Brain microvascular endothelial cell (primary cell): Measurements from ENCODE around the gene DCDC2C.

Experiments used
- DNase-seq: peaks from one replicate; pipeline ENCODE4 v3.0.0-alpha.2; 2020
- H3K27ac ChIP-seq: fragments of 250-450 bp; sonication (Bioruptor Pico); 2 replicates; pipeline ENCODE4 v1.5.1; 2020; ENCODE audit warnings: mild to moderate bottlenecking, moderate library complexity
- H3K27me3 ChIP-seq: fragments of 250-450 bp; sonication (Bioruptor Pico); replicated peaks from 2 replicates; pipeline ENCODE4 v1.5.1; 2020; ENCODE audit warnings: mild to moderate bottlenecking
- H3K36me3 ChIP-seq: fragments of 250-450 bp; sonication (Bioruptor Pico); replicated peaks from 2 replicates; pipeline ENCODE4 v1.5.1; 2020; ENCODE audit warnings: mild to moderate bottlenecking
- H3K4me3 ChIP-seq: 2 replicates; pipeline ENCODE4 v1.5.1; 2011; ENCODE audit warnings: low read depth, mild to moderate bottlenecking, control low read depth, low read length, moderate library complexity
- CTCF ChIP-seq: IDR thresholded peaks from 2 replicates; pipeline ENCODE4 v1.5.1; 2011; ENCODE audit warnings: low read depth, mild to moderate bottlenecking, moderate library complexity, low read length, control low read depth, inconsistent platforms; ENCODE audit errors: missing control alignments
- in situ Hi-C: cut with HindIII; loops from 2 replicates; pipeline ENCODE4 v1.10.0; 2017; ENCODE audit warnings: low sequenced_read_pairs, low pct_ligation_motif_present

Gene DCDC2C

DNA sequence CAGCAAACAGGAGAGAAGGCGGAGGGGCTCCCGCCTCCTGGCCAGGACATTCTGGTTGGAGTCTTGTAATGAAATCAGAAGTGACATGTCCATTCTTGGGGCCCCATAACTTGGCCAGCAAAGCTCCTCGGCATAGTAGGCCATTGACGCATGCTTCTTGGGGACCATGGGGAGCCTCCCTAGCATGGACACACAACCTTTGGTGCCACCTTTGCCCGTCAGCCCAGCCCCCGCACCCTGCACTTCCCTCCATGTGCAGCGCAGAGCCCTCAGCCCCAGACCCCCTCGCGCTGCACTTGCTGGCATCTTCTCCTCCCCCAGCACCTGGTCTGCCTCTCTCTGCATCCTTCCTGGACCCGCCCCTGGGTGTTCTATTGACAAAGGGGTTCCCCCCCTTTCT lies 23.1 kb downstream of the DCDC2C start:
- no peak for DNase-seq
- in situ Hi-C loops: no loop called here
- Histone ChIP-seq H3K36me3 (no peaks in the 10 kb centered on the region), H3K27me3 (no peaks in the 10 kb centered on the region), H3K4me3 (no peak overlapping the region), H3K27ac (no peak overlapping the region)
- TF ChIP-seq CTCF: no peak

DNA sequence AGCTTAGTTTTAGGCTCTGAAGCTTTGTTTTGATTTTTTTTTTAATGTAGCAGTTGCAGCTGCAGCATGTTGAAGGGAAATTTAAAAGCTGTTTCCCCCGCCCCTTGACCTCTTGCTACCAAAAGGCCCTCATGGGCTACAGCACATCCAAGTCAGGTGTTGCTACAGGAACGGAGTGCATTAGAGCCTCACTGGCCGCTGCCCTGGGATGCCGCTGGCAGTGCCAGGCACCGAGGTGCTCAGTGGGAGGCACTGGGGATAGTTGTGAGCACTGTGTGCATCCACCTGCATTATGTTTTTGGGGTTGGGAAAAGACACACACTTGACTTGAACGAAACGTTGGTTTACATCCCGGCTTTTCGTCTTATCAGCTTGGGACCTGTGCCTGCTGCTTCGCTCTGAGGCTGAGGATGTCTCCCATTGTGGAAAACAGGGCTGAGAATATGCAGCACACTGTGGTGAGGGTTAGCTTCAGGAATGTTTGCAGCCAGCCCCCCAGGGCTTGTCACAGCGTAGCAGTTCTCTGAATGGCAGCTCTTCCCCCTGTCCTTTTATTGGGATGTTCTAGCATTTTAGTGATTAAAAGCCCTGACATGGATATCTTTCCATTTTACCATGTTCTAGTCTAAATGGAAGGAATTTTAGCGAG lies 24.1 kb downstream of the DCDC2C start:
- H3K27me3 ChIP-seq: no peaks in the 10 kb centered on the region
- no peak for TF ChIP-seq CTCF
- H3K36me3 ChIP-seq: no peaks in the 10 kb centered on the region
- in situ Hi-C loops: no loop called here
- H3K27ac ChIP-seq: no peak overlapping the region
- H3K4me3 ChIP-seq: peak overlapping the region; percentile 15
- DNase-seq: no peak

DNA sequence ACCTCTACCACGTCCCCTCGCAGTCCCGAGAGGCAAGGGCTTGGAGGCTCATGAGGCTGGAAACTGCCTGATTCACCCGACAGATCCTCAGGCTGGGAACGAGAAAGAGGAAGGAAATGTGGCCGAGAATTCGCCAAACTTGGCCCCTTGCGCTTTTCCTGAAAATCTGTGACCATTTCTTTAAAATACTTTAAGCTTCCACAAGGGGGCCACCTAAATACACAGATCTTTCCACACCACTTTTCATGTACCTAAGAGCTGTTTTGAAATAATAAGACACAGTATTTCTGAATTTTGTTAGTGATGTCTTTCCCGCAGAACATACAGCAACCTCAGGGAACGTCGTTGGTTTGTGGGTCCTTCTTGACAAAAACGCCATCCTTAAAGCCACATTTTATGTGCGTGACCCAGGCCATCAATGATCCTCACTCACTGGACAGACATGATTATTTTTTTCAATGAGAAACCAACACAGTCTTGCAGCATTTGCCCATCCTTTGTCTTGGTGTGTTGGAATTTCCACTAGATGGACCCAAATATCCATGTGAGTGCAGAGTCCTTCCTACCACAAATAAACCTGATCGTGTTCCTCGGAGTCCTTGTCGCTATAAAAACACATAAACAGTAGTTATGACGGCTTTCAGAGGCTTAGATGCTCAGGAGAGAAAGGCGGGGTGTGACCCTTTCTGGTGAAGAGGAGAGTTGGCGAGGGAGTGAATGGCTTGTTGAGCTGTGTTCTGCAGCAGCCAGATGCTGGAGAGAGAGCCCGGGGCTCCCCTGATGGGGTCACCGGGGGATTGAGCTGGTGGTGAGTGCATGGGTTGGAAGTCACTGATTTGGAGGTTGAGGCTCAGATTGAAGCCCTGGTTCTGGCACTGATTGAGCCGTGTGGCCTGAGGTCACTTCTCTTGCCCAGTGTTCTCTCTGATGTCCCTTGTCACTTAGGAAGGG lies 25.0 kb downstream of the DCDC2C start:
- no peaks in the 10 kb centered on the region for H3K27me3 ChIP-seq
- peak overlapping the region; percentile 15 for H3K4me3 ChIP-seq
- H3K27ac ChIP-seq: no peak overlapping the region
- DNase-seq: peak; percentile 32
- in situ Hi-C loops: no loop called here
- TF ChIP-seq CTCF: peak; percentile 65
- no peaks in the 10 kb centered on the region for H3K36me3 ChIP-seq

DNA sequence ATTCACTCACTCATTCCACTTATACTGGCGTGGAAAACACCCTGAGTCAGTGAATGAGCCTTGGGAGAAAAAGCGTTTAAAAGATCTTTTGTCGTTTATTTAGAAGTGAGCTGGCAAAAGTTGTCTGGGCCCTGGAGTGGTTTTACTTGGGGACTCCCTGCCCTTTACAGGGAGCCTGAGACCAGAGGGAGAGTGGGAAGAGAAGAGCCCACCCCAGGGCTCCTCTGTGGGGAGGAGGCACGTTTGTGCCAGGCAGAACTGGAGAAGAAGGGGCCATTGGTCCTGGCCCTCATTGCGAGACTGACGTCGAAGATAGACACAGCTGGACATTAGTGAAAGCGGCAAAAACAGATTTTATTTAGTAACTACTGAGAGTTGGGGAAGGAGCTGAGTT lies 25.7 kb downstream of the DCDC2C start:
- TF ChIP-seq CTCF: no peak
- DNase-seq: no peak
- Histone ChIP-seq H3K4me3 (no peak overlapping the region), H3K36me3 (no peaks in the 10 kb centered on the region), H3K27me3 (no peaks in the 10 kb centered on the region), H3K27ac (no peak overlapping the region)
- in situ Hi-C loops: no loop called here

DNA sequence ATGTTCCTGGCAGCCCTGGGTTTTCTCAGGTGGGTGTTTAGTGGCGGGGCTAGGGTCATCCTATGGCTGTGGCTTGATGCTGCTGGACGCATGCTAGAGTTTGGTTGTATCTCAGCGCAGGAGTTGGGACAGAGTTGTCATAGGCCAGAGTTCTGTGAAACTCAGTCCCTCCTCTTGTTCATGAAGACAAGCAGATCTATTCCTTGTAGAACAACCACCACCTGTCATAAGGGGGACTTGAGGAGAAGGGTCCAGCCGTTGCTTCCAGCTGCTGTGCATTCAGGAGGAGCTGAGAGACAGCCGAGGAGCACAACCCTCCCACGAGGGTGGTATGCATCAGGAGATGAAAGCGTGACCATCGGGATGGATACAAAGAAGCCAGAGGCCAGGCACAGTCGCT lies 26.4 kb downstream of the DCDC2C start:
- Histone ChIP-seq H3K4me3 (no peak overlapping the region), H3K27me3 (no peaks in the 10 kb centered on the region), H3K36me3 (no peaks in the 10 kb centered on the region), H3K27ac (no peak overlapping the region)
- TF ChIP-seq CTCF: no peak
- no peak for DNase-seq
- in situ Hi-C loops: no loop called here
